ENCODE results near the gene TRMO. TPM values are rescaled to one million over a fixed set of nuclear protein-coding genes. Genes with fewer than 3 reads are reported as not detected.

The TRMO gene
- total and polyA plus RNA-seq, 2 of the 13 experiments (the other 11 are each of a cell fraction or from before 2014, with no cell fraction given) = 8.7 to 18.6 TPM

DNA sequence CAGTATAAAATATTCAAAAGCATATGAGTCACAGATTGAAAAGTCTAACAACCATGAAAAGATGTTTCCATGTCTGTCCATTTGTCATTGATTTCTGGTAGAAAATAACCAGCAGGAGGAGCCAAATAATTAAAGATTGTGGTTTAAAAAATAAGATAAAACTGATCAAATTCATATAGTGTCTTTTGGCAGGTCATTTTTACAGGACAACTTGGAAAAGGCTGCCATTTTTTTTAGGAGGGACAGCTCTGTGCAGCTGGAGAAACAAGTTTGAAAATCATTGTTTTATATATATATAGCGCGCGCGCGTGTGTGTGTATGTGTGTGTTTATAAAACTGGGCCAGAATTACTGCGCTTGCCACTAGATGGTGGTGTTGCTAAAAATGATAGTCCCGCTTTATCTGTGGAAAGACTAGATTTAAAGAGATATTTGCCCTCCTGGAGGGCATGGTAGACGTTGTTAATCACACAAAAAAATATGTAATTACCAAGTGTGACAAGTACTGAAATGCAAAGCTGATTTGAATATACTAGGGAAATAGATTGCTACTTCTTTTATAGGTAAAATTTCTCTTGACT is 1.3 kb upstream of the TRMO start (continued):
- TF ChIP-seq YY1 (IDR thresholded peaks at IDR 0.05; ENCODE audit: insufficient read depth, insufficient replicate concordance, low read depth, low read length) (no peak), ZFP1 (CRISPR knock-in tag; IDR thresholded peaks at IDR 0.05) (no peak), ZNF263 (CRISPR knock-in tag; IDR thresholded peaks at IDR 0.05) (no peak), KMT2B (CRISPR knock-in tag; IDR thresholded peaks at IDR 0.05) (no peak), ZNF749 (CRISPR knock-in tag; IDR thresholded peaks at IDR 0.05; ENCODE audit: borderline replicate concordance) (no peak), KDM5A (IDR thresholded peaks at IDR 0.05; ENCODE audit: borderline replicate concordance, low read length) (peak; percentile 76; the same call in 1 of the 2 replicates), JUNB (CRISPR knock-in tag; IDR thresholded peaks at IDR 0.05; ENCODE audit: borderline replicate concordance) (no peak), SAP130 (CRISPR knock-in tag; IDR thresholded peaks at IDR 0.05; ENCODE audit: low read depth) (no peak; the same call in 1 of the 2 replicates), SALL1 (CRISPR knock-in tag; IDR thresholded peaks at IDR 0.05) (no peak), JUND (CRISPR knock-in tag; IDR thresholded peaks at IDR 0.05) (no peak), TGIF2 (CRISPR knock-in tag; IDR thresholded peaks at IDR 0.05) (no peak), ZNF260 (CRISPR knock-in tag; IDR thresholded peaks at IDR 0.05; ENCODE audit: borderline replicate concordance, low read depth) (no peak), ZNF7 (CRISPR knock-in tag; IDR thresholded peaks at IDR 0.05) (no peak), ZNF558 (CRISPR knock-in tag; IDR thresholded peaks at IDR 0.05; ENCODE audit: borderline replicate concordance) (no peak), ZNF282 (IDR thresholded peaks at IDR 0.05; ENCODE audit: partially characterized antibody) (no peak), ZNF563 (CRISPR knock-in tag; IDR thresholded peaks at IDR 0.05) (no peak), IKZF4 (CRISPR knock-in tag; IDR thresholded peaks at IDR 0.05; ENCODE audit: borderline replicate concordance, low read depth, not compliant biosample characterization) (no peak), RAD21 (CRISPR knock-in tag; IDR thresholded peaks at IDR 0.05) (peak; percentile 14; the same call in 1 of the 2 replicates), ZC3H13 (CRISPR knock-in tag; IDR thresholded peaks at IDR 0.05) (no peak), SMARCE1 (IDR thresholded peaks at IDR 0.05; ENCODE audit: borderline replicate concordance) (no peak), NCOA2 (CRISPR knock-in tag; IDR thresholded peaks at IDR 0.05) (no peak), ZNF343 (CRISPR knock-in tag; IDR thresholded peaks at IDR 0.05) (no peak), RORA (CRISPR knock-in tag; IDR thresholded peaks at IDR 0.05) (no peak)
- TF ChIP-seq, protein P1, sequence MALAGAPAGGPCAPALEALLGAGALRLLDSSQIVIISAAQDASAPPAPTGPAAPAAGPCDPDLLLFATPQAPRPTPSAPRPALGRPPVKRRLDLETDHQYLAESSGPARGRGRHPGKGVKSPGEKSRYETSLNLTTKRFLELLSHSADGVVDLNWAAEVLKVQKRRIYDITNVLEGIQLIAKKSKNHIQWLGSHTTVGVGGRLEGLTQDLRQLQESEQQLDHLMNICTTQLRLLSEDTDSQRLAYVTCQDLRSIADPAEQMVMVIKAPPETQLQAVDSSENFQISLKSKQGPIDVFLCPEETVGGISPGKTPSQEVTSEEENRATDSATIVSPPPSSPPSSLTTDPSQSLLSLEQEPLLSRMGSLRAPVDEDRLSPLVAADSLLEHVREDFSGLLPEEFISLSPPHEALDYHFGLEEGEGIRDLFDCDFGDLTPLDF (CRISPR knock-in tag; IDR thresholded peaks at IDR 0.05) = 0 out of 2 replicates have a peak, but pooled peaks have one; percentile 18
- TF ChIP-seq, protein P2, sequence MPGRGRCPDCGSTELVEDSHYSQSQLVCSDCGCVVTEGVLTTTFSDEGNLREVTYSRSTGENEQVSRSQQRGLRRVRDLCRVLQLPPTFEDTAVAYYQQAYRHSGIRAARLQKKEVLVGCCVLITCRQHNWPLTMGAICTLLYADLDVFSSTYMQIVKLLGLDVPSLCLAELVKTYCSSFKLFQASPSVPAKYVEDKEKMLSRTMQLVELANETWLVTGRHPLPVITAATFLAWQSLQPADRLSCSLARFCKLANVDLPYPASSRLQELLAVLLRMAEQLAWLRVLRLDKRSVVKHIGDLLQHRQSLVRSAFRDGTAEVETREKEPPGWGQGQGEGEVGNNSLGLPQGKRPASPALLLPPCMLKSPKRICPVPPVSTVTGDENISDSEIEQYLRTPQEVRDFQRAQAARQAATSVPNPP (CRISPR knock-in tag; IDR thresholded peaks at IDR 0.05) = no peak
- TF ChIP-seq, protein P3, sequence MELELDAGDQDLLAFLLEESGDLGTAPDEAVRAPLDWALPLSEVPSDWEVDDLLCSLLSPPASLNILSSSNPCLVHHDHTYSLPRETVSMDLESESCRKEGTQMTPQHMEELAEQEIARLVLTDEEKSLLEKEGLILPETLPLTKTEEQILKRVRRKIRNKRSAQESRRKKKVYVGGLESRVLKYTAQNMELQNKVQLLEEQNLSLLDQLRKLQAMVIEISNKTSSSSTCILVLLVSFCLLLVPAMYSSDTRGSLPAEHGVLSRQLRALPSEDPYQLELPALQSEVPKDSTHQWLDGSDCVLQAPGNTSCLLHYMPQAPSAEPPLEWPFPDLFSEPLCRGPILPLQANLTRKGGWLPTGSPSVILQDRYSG (CRISPR knock-in tag; IDR thresholded peaks at IDR 0.05) = no peak
- TF ChIP-seq, protein P4, sequence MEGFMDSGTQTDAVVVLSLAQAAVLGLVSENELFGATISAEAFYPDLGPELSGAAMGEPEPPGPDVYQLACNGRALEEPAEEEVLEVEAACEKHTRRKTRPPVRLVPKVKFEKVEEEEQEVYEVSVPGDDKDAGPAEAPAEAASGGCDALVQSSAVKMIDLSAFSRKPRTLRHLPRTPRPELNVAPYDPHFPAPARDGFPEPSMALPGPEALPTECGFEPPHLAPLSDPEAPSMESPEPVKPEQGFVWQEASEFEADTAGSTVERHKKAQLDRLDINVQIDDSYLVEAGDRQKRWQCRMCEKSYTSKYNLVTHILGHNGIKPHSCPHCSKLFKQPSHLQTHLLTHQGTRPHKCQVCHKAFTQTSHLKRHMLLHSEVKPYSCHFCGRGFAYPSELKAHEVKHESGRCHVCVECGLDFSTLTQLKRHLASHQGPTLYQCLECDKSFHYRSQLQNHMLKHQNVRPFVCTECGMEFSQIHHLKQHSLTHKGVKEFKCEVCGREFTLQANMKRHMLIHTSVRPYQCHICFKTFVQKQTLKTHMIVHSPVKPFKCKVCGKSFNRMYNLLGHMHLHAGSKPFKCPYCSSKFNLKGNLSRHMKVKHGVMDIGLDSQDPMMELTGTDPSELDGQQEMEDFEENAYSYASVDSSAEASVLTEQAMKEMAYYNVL (CRISPR knock-in tag; IDR thresholded peaks at IDR 0.05; ENCODE audit: borderline replicate concordance) = no peak
- TF ChIP-seq, protein P5, sequence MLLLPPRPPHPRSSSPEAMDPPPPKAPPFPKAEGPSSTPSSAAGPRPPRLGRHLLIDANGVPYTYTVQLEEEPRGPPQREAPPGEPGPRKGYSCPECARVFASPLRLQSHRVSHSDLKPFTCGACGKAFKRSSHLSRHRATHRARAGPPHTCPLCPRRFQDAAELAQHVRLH (CRISPR knock-in tag; IDR thresholded peaks at IDR 0.05; ENCODE audit: borderline replicate concordance, low read depth) = no peak
